Activated B cell treated with CpG ODN at 0.5 μM for 24 hours (primary cell): Measurements from ENCODE around the gene ARL15. TPM values are rescaled to one million over a fixed set of nuclear protein-coding genes. Genes with fewer than 3 reads are reported as not detected.

Source experiments
- ATAC-seq: fragments of 200-7000 bp; cut with Tn5 transposase; one replicate; pipeline ENCODE4 v1.10.0; 2021; ENCODE audit warnings: low read depth, mild to moderate bottlenecking, moderate library complexity
- CTCF ChIA-PET: fragments of 350-600 bp; sonication (Branson Sonifier 250); formaldehyde crosslinking; loops from one replicate; lab custom pipeline; 2021; ENCODE audit warnings: antibody characterized with exemption; lab: Charles Lee
- POLR2A ChIA-PET: fragments of 350-600 bp; sonication (Branson Sonifier 250); formaldehyde crosslinking; loops from one replicate; lab custom pipeline; 2021; ENCODE audit warnings: antibody characterized with exemption; lab: Charles Lee
- DNase-seq: peaks from one replicate; pipeline ENCODE4 v3.0.0; 2022
- H3K27ac Mint-ChIP-seq: one replicate; pipeline ENCODE4 v1.8.0; 2020; ENCODE audit warnings: mixed read lengths
- H3K27me3 Mint-ChIP-seq: one replicate; pipeline ENCODE4 v1.8.0; 2021; ENCODE audit warnings: mixed read lengths
- H3K36me3 Mint-ChIP-seq: one replicate; pipeline ENCODE4 v1.8.0; 2021; ENCODE audit warnings: low read depth, mixed read lengths
- H3K4me1 Mint-ChIP-seq: one replicate; pipeline ENCODE4 v1.8.0; 2021; ENCODE audit warnings: mixed read lengths
- H3K4me3 Mint-ChIP-seq: one replicate; pipeline ENCODE4 v1.8.0; 2020; ENCODE audit warnings: mild to moderate bottlenecking, mixed read lengths
- H3K9me3 Mint-ChIP-seq: one replicate; pipeline ENCODE4 v1.8.0; 2020; ENCODE audit warnings: mixed read lengths
- intact Hi-C: fragments of 100-400 bp; cut with micrococcal nuclease; formaldehyde crosslinking; loops from one replicate; pipeline ENCODE4 v1.15.1; 2024
- total RNA-seq: library from RNA; stranded (reverse); gene quantifications from 2 replicates; pipeline ENCODE4 v1.2.3, GENCODE V29; 2022
- TF ChIP-seq, protein P1 (sequence below): fragments of 200-600 bp; IDR thresholded peaks from one replicate; pipeline ENCODE4 v1.8.0; 2022; ENCODE audit warnings: antibody characterized with exemption, mild to moderate bottlenecking

The ARL15 gene
- total RNA-seq, 1 donor from 2014 or later = 17.5 TPM

DNA sequence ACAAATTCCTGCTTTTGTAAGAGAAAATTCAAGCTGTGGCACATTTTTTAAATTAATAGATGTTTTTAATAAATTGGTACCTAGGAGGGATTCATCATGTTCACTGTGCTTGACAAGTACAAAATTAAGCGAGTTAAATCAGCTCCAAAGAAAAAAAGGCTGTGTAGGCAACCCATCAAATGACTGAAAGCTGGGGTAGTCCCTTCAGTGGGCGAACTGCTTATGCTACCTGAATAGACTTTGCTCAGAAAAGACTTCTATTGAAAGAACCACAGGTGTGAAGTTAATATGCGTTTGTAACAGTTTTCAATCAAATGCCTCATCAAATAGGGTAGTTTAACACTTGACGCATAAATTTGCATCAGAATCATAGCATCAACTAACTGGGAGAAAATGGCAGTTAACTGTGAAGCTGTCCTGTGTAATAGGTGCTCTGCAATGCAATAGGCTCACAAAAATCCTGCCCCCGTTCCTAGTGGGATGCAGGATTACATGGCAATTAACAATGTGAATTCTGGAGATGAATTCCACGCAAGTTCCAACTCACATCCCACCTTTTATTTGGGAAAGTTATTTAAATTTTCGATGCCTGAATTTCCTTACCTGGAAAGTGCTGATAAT, 14.4 kb upstream of the ARL15 start:
- intact Hi-C loops = no loop called here
- Mint-ChIP-seq H3K4me3 (no peak overlapping the region), H3K4me1 (no peaks in the 10 kb centered on the region), H3K27ac (no peak overlapping the region), H3K9me3 (no peaks in the 10 kb centered on the region), H3K36me3 (no peaks in the 10 kb centered on the region), H3K27me3 (peaks cover 25% of the 10 kb centered on the region)
- DNase-seq = no peak
- CTCF ChIA-PET = no interaction called here
- ATAC-seq = no peak
- TF ChIP-seq, protein P1, sequence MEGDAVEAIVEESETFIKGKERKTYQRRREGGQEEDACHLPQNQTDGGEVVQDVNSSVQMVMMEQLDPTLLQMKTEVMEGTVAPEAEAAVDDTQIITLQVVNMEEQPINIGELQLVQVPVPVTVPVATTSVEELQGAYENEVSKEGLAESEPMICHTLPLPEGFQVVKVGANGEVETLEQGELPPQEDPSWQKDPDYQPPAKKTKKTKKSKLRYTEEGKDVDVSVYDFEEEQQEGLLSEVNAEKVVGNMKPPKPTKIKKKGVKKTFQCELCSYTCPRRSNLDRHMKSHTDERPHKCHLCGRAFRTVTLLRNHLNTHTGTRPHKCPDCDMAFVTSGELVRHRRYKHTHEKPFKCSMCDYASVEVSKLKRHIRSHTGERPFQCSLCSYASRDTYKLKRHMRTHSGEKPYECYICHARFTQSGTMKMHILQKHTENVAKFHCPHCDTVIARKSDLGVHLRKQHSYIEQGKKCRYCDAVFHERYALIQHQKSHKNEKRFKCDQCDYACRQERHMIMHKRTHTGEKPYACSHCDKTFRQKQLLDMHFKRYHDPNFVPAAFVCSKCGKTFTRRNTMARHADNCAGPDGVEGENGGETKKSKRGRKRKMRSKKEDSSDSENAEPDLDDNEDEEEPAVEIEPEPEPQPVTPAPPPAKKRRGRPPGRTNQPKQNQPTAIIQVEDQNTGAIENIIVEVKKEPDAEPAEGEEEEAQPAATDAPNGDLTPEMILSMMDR = no peak
- POLR2A ChIA-PET = no interaction called here

DNA sequence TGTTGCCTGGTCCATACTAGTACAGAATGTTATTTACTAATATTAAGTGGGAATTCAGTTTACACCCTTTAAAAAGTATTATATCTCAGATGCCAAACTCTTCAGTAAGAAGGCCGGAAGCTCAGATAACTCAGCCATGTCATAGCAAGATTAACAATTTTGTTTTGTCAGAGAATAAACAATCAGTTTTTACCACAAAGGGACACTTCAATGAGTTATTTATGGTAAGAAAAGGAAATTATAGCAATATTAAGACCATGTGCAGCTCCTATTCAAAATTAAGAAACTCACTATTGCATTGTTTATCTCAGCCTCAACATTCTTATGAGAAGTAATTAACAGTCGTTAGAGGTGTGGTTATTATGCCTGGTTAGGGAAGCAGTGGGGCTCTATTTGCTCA, 13.1 kb upstream of the ARL15 start:
- Mint-ChIP-seq H3K4me3 (no peak overlapping the region), H3K27ac (no peak overlapping the region), H3K4me1 (no peaks in the 10 kb centered on the region), H3K36me3 (no peaks in the 10 kb centered on the region), H3K27me3 (peaks cover 31% of the 10 kb centered on the region), H3K9me3 (no peaks in the 10 kb centered on the region)
- no peak for DNase-seq
- TF ChIP-seq, protein P1 = no peak
- intact Hi-C loops = no loop called here
- CTCF ChIA-PET = no interaction called here
- ATAC-seq = no peak
- POLR2A ChIA-PET = no interaction called here

DNA sequence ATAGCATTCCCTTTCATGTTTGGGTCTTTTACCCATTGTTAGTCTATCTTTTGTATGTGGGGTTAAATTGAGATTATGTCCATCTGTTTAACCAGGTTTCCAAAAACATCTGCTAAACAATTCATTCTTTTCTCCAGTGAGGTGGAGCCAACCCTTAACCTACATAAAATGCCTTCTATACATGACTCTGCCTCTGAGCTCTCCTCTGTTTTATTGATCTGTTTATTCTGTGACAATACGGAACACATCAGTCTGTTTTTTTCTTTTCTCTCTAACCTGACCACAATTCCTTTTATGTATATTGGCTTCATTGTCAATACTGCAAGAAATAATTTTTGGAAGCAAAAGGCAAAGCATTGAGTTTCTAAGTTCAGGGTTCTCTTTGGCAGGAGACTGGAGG, 9.9 kb upstream of the ARL15 start:
- intact Hi-C loops = no loop called here
- TF ChIP-seq, protein P1 = no peak
- H3K9me3 Mint-ChIP-seq = no peaks in the 10 kb centered on the region
- ChIA-PET POLR2A (no interaction called here), CTCF (no interaction called here)
- no peaks in the 10 kb centered on the region for H3K4me1 Mint-ChIP-seq
- no peaks in the 10 kb centered on the region for H3K36me3 Mint-ChIP-seq
- H3K4me3 Mint-ChIP-seq = no peak overlapping the region
- ATAC-seq = no peak
- H3K27me3 Mint-ChIP-seq = peaks cover 35% of the 10 kb centered on the region
- no peak for DNase-seq
- no peak overlapping the region for H3K27ac Mint-ChIP-seq

DNA sequence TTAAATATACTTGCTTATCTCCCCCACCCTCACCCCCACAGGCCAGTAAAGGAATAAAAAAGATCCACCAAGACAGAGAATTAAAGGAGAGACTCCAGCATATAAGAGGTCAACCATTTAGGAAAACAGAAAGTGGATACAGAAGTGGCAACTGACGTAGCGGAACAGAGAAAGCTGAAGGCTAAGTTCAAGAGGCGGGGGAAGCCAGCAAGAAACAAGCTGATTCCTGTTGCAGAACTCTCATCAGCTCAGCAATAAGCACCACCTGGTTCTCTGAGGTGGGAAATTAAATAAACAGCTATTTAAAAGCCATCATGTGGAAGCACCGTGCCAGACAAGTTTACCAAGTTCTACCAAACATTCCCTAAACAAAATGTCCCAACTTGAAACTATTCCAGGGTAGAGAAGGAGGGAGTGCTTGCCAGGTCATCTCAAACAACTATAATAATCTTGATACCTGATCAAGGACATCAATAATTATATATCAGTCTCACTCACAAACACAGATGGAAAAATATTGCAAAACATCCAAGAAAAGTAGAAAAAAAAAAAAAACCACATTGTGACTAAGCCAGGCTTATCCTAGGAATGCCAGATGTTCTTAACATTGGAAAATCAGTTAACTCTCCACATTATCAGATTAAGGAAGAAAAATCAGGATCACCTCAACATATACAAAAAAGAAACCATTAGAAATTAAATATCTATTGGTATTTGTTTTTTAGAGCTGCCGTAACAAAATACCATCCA, 7.3 kb upstream of the ARL15 start:
- H3K4me3 Mint-ChIP-seq = no peak overlapping the region
- no peaks in the 10 kb centered on the region for H3K9me3 Mint-ChIP-seq
- ChIA-PET POLR2A (no interaction called here), CTCF (no interaction called here)
- ATAC-seq (no peak), DNase-seq (no peak)
- no peaks in the 10 kb centered on the region for H3K4me1 Mint-ChIP-seq
- peaks cover 33% of the 10 kb centered on the region for H3K27me3 Mint-ChIP-seq
- H3K36me3 Mint-ChIP-seq = no peaks in the 10 kb centered on the region
- H3K27ac Mint-ChIP-seq = no peak overlapping the region
- intact Hi-C loops = loop anchor here (10.0 kb wide), 2 partner anchors 197 to 1513 kb away; partner anchors contain the start of gene SNX18
- TF ChIP-seq, protein P1 = no peak

DNA sequence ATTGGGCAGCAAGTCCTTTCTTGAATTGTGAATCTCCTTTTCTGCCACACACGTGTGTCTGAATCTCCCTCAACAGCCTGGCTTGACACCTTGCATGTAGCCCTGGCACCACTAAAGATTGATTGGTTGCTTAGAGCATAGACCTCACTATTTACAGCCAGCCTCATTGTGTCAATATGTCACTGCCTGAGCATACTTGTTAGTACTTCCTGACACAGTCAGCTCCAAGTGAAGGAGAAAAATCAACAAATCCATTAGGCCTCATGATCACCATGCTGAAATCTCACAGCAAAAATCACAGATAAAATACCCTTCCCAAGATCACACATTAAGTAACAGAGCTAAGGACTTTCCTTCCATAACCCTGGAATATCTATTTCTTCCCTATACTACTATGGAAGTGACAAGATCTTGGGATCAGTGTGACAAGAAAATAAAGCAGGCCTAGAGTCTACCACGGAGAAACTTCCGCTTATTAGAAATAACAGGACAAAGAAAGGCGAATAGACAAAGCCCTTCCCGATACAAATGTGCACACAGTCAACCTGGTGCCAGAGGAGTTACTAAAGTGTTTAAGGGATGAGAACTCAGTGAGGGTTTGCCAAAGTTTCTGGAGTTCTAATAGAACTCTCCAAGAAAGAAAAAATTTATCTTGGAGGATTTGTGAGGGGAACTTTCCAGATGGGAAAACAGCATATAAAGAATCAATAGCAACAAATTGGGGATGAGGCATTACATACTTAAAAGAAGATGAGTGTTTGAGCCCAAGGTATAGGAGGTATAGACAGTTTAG, 5.6 kb upstream of the ARL15 start:
- ATAC-seq = no peak
- no peak for DNase-seq
- H3K27me3 Mint-ChIP-seq = peaks cover 33% of the 10 kb centered on the region
- H3K4me3 Mint-ChIP-seq = no peak overlapping the region
- H3K4me1 Mint-ChIP-seq = peaks cover 3% of the 10 kb centered on the region
- ChIA-PET CTCF (no interaction called here), POLR2A (no interaction called here)
- TF ChIP-seq, protein P1 = no peak
- intact Hi-C loops = loop anchor here (10.0 kb wide), 2 partner anchors 199 to 1511 kb away; partner anchors contain the start of gene SNX18
- peaks cover 3% of the 10 kb centered on the region for H3K36me3 Mint-ChIP-seq
- no peaks in the 10 kb centered on the region for H3K9me3 Mint-ChIP-seq
- no peak overlapping the region for H3K27ac Mint-ChIP-seq
